NCI-H2029 (cell line): ENCODE data around the gene PDCD6IP.
A peak's percentile ranks its signal among the peaks of the same experiment; 100 is the strongest.

Source experiments
- DNase-seq: peaks from one replicate; lab custom pipeline; 2025; lab: John Stamatoyannopoulos, UW

The PDCD6IP gene

GRCh38 chr3:33792167-33792892 lies 6.1 kb upstream of the PDCD6IP start:
- no peak for DNase-seq

- no peak for DNase-seq
Measured at GRCh38 chr3:33795131-33795530, 3.3 kb upstream of the PDCD6IP start.

GRCh38 chr3:33795856-33796536 lies 2.4 kb upstream of the PDCD6IP start:
- DNase-seq, result no peak

- no peak for DNase-seq
Measured at GRCh38 chr3:33798113-33798417, 365 bp upstream of the PDCD6IP start.

GRCh38 chr3:33799202-33799551 lies 747 bp downstream of the PDCD6IP start:
- no peak for DNase-seq

- DNase-seq, result no peak
Measured at GRCh38 chr3:33803252-33803651, 4.8 kb downstream of the PDCD6IP start.

- no peak for DNase-seq
Measured at GRCh38 chr3:33803894-33804526, 5.6 kb downstream of the PDCD6IP start.

GRCh38 chr3:33807191-33807590 lies 8.8 kb downstream of the PDCD6IP start:
- peak; percentile 76 for DNase-seq

- no peak for DNase-seq
Measured at GRCh38 chr3:33808559-33808958, 10.1 kb downstream of the PDCD6IP start.

- DNase-seq, result no peak
Measured at GRCh38 chr3:33810545-33810944, 12.1 kb downstream of the PDCD6IP start.

GRCh38 chr3:33821989-33822388 lies 23.6 kb downstream of the PDCD6IP start:
- no peak for DNase-seq

- DNase-seq, result no peak
Measured at GRCh38 chr3:33823821-33824220, 25.4 kb downstream of the PDCD6IP start.

GRCh38 chr3:33825111-33825510 lies 26.7 kb downstream of the PDCD6IP start:
- no peak for DNase-seq

GRCh38 chr3:33826206-33826605 lies 27.8 kb downstream of the PDCD6IP start:
- no peak for DNase-seq

GRCh38 chr3:33826688-33827087 lies 28.3 kb downstream of the PDCD6IP start:
- no peak for DNase-seq

GRCh38 chr3:33829720-33830119 lies 31.3 kb downstream of the PDCD6IP start:
- no peak for DNase-seq

- no peak for DNase-seq
Measured at GRCh38 chr3:33831053-33831452, 32.6 kb downstream of the PDCD6IP start.

- DNase-seq, result no peak
Measured at GRCh38 chr3:33833408-33834095, 35.1 kb downstream of the PDCD6IP start.

GRCh38 chr3:33834096-33834453 lies 35.6 kb downstream of the PDCD6IP start:
- DNase-seq, result no peak

- DNase-seq, result peak; percentile 61
Measured at GRCh38 chr3:33837182-33837581, 38.8 kb downstream of the PDCD6IP start.

- DNase-seq, result no peak
Measured at GRCh38 chr3:33839283-33839682, 40.9 kb downstream of the PDCD6IP start.

- no peak for DNase-seq
Measured at GRCh38 chr3:33840179-33840578, 41.7 kb downstream of the PDCD6IP start.
